ENCODE measurements around the gene AUH. TPM values are rescaled to one million over a fixed set of nuclear protein-coding genes. Genes with fewer than 3 reads are reported as not detected.
A peak's percentile ranks its signal among the peaks of the same experiment; 100 is the strongest.

Gene AUH
- total and polyA plus RNA-seq, 9 of the 15 experiments (the other 6 are each of a cell fraction or from before 2014, with no cell fraction given), result 3.4 to 29.0 (median 10.1) TPM

- TF ChIP-seq, protein P1, sequence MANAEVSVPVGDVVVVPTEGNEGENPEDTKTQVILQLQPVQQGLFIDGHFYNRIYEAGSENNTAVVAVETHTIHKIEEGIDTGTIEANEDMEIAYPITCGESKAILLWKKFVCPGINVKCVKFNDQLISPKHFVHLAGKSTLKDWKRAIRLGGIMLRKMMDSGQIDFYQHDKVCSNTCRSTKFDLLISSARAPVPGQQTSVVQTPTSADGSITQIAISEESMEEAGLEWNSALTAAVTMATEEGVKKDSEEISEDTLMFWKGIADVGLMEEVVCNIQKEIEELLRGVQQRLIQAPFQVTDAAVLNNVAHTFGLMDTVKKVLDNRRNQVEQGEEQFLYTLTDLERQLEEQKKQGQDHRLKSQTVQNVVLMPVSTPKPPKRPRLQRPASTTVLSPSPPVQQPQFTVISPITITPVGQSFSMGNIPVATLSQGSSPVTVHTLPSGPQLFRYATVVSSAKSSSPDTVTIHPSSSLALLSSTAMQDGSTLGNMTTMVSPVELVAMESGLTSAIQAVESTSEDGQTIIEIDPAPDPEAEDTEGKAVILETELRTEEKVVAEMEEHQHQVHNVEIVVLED (CRISPR knock-in tag; IDR thresholded peaks at IDR 0.05), result no peak
These were observed 21.9 kb upstream of the AUH start (continued) for GRCh38 chr9:91383577-91383976.

DNA sequence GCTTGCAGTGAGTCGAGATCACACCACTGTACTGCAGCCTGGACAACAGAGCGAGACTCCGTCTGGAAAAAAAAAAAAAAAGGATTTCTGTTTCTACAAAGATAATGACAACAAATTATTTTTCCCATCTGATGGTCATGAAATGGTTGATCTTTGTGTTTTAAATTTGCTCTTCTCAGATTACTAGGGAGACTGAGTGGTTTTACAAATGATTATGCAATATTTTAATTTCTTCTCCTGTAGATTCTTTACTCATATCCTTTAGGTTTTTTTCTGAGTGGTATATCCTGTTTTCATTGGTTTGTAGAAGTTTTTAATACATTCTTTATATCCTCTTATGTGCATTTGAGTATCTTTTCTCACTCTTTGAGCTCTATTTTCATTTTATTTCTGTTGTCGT lies 20.6 kb upstream of the AUH start:
- no peak for TF ChIP-seq RBM34 (IDR thresholded peaks at IDR 0.05; ENCODE audit: borderline replicate concordance, insufficient read depth, low read length)
- TF ChIP-seq CEBPG (CRISPR knock-in tag; IDR thresholded peaks at IDR 0.05), result no peak
- peak in 1 of 2 experiments; percentile 68; a peak in 2 of 4 replicates for TF ChIP-seq CEBPG (tag; conservative IDR thresholded peaks at IDR 0.05 in 1 of 2, IDR thresholded peaks at IDR 0.05 in 1 of 2)
- TF ChIP-seq BCLAF1 (IDR thresholded peaks at IDR 0.05; ENCODE audit: borderline replicate concordance in 1 of 2, control insufficient read depth in 1 of 2, low read depth in 2 of 2, low read length in 1 of 2), result no peak
- TF ChIP-seq ATF3 (IDR thresholded peaks at IDR 0.05), result peak; percentile 17; the same call in 1 of the 2 replicates
- no peak for TF ChIP-seq ATF3 (CRISPR knock-in tag; conservative IDR thresholded peaks at IDR 0.05)
- CTCF ChIA-PET (ENCODE audit: low intra/inter-chr PET ratio), result no interaction called here
- no peak for FAIRE-seq

More for the DNA sequence above, 20.6 kb upstream of the AUH start:
- in situ Hi-C loops (cut with MboI) (no loop called here), intact Hi-C loops (cut with micrococcal nuclease) (no loop called here)
- H3K36me3 ChIP-seq (ENCODE audit: control insufficient read depth, insufficient read depth, low read length), result no peaks in the 10 kb centered on the region
- BruUV-seq (replicated peaks), result no TSS peak
- H3K9me3 ChIP-seq (replicated peaks; ENCODE audit: control insufficient read depth, insufficient read depth, low read depth, low read length), result no peaks in the 10 kb centered on the region
- no peak overlapping the region for H3K27ac ChIP-seq (ENCODE audit: extremely low read depth, low read depth, low read length)
- H3K9me1 ChIP-seq (ENCODE audit: control insufficient read depth, insufficient read depth, low read length), result no peaks in the 10 kb centered on the region
- POLR2A ChIA-PET, result interaction anchor here (0.6 to 1.0 kb wide), 2 partner anchors 42 to 332 kb away, joined by 3 read pairs; partner anchors contain the start of gene NFIL3
- no peaks in the 10 kb centered on the region for H3K4me1 ChIP-seq (replicated peaks in 1 of 2; ENCODE audit: control insufficient read depth in 2 of 2, insufficient read depth in 2 of 2, low read length in 2 of 2)
- no peak for DNase-seq (ENCODE audit: extremely low read depth in 1 of 4, low spot score in 3 of 4)
- 0 out of 5 replicates have a peak, but pooled peaks cover 0 to 2% of the 10 kb centered on the region in 2 experiments for H3K27me3 ChIP-seq (ENCODE audit: control insufficient read depth in 2 of 2, insufficient read depth in 2 of 2, low read length in 2 of 2)
- no peaks in the 10 kb centered on the region for H3K79me2 ChIP-seq (ENCODE audit: control insufficient read depth, insufficient read depth, low read length)
- no peak overlapping the region for H3K4me3 ChIP-seq
- no peak overlapping the region for H3K9ac ChIP-seq (ENCODE audit: insufficient read depth in 1 of 2, low read depth in 2 of 2, low read length in 2 of 2)
- ATAC-seq, result no peak
- no peak overlapping the region for H3K4me2 ChIP-seq (ENCODE audit: insufficient read depth, low read length)
- H2AFZ ChIP-seq (ENCODE audit: low read depth, low read length), result no peak overlapping the region
- WGBS (ENCODE audit: insufficient coverage, low coverage, missing lambda C conversion rate), result 37% methylated on average over 4 of the region's 4 CpGs
- H4K20me1 ChIP-seq (replicated peaks; ENCODE audit: control insufficient read depth, insufficient read depth, low read length), result no peaks in the 10 kb centered on the region

Measured in K562 (cell line).